Ishikawa (cell line): ENCODE data around the gene ALDH3B1.

Experiments
- CEBPB ChIP-seq: IDR thresholded peaks from 2 replicates; pipeline ENCODE4 v1.6.1; 2012
- EP300 ChIP-seq: IDR thresholded peaks from 2 replicates; pipeline ENCODE4 v1.6.1; 2012; ENCODE audit warnings: borderline replicate concordance
- NFIC ChIP-seq: IDR thresholded peaks from 2 replicates; pipeline ENCODE4 v1.6.1; 2012
- TCF12 ChIP-seq: IDR thresholded peaks from 2 replicates; pipeline ENCODE4 v1.6.1; 2012; ENCODE audit warnings: low read depth

DNA sequence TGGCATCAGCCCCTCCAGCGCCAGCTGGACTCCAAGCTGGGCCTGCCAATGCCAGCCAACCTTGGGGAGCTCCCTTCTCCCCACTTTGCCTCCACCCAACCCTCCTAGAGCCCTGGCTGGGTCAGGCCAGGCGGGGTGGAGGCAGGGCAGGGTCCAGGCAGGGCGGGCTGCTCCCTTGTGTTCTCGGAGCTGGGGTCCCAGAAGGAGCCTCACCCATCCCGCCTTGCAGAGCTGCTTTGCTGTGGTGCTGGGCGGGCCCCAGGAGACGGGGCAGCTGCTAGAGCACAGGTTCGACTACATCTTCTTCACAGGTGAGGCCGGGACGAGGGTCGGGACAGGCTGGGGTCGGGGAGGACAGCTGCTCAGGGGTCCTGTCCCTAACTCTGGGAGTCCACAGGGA is 9.4 kb downstream of the ALDH3B1 start:
- no peak for TF ChIP-seq CEBPB
- no peak for TF ChIP-seq NFIC
- TF ChIP-seq EP300: no peak
- no peak for TF ChIP-seq TCF12
